ENCODE results near the gene PRR7.

Gene PRR7

GRCh38 chr5:177468685-177469628 is 22.3 kb downstream of the PRR7 start:
- DNase-seq (ENCODE audit: low read depth, low spot score), result no peak

DNA sequence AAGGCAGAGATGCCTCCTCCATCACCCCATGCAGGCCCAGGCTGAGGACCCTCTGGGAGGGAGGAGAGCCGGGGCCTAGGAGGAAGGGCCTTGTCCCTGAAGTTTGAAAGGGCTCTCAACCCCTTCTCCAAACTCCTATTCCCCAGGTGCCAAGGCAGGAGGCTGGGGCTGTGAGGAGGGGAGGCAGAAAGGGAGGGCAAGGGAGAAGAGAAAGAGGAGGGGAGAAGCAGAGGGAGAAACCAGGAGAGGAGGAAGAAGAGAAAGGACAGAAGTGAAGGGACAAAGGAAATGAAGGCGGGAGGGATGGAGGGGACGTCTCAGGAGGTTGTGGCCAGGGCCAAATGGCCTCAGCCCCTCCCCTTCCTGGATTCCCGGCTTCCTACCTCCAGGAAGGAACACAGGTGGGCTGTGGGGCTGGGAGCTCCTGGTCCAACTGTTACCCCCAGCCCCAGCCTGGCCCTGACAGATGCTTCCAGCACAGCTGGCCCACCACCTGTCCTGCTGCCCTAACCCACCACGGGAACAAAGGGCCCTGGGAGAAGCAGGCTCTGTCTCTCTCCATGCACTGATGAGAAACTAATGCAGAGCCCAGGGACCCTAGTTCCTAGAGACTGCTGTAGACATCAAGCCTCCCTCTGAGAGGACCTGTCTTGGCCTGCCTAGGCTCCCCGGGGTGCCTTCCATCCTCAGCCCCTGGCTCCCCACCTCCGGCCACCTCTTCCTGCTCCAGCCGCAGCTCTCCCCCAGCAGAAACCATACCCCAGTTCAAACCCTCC is 23.3 kb downstream of the PRR7 start:
- DNase-seq (ENCODE audit: low read depth, low spot score), result no peak

GRCh38 chr5:177470759-177471536 is 24.3 kb downstream of the PRR7 start:
- no peak for DNase-seq (ENCODE audit: low read depth, low spot score)

DNA sequence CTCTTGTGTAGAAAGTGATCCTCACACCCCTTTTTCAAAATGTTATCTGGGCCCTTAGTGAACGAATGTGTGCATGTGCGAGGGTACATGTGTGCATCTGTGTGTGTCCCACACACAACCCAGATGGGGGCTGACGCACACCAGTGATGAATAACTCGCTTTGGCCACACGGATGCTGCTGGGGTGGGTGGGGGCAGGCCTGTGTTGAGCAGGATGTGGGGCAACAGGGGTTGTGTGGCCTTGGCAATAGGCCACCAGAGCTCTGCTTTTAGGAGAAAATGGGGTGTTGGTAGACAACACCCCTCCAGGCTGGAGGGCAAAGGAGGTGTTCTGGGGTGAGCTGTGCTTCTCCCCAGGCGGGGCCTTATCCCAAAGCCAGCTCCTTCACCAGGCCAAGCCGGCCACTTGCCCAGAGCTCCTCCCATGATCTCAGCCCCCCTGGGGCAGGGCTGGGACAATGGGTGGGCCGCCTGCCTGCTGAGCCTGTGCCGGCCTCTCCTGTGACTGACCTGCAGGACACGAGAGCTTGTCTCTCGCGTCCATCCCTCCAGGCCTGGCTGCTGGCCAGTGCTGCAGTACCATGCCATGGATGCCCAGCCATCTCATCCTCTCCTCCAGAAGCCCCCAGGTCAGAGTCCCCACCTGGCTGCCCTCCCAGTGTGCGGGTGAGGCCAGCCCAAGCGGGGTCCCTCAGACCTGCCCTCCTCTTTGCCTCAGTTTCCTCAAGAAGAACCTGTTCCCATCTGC is 25.2 kb downstream of the PRR7 start:
- no peak for DNase-seq (ENCODE audit: low read depth, low spot score)

DNA sequence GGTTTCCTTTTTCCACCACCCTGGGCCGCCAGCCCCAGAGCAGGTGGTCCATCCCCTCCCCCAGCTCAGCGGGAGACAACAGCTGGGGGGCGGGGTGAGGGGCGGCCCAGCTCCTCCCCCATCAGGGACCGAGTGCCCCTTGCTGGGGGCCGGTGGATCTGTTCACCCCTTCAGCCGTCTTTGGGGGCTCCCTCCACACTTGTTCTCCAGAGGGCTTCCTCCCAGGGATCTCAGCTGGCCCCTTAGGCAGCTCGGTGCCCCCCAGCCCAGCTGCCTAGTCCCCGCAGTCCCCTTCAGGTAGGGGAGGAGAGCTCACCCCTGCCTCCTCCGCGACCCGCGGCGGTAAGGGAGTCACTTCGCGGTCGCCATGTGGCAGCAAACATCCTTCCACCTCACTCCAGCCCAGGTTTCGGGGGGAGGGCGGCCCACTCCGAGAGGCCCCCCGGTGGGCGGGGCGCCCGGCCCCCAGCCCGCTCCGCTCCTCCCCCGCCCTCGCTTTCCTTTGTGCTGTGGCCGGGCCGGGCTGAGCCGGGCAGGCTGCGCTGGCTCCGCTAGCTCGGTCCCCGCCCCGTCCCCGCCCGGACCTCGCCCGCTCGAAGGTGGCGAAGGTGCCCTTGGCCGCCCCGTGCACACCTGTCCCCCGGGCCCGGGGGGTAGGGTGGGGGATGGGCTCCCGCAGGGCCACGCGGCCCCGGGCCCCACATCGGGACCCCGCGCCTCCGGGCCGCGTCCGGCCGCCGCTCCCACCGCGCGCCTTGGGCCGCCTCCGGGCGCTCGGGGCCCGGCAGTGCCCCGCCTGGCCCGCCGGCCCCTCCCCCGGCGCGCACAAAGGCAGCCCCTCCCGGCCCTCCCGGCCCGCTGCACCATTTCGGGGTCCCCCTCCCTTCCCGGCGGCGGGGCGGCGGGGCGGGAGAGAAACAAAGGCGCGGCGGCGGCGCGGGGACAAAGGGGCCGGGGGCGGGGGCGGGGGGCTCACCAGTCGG is 26.1 kb downstream of the PRR7 start:
- peak; percentile 58 for DNase-seq (ENCODE audit: low read depth, low spot score)

DNA sequence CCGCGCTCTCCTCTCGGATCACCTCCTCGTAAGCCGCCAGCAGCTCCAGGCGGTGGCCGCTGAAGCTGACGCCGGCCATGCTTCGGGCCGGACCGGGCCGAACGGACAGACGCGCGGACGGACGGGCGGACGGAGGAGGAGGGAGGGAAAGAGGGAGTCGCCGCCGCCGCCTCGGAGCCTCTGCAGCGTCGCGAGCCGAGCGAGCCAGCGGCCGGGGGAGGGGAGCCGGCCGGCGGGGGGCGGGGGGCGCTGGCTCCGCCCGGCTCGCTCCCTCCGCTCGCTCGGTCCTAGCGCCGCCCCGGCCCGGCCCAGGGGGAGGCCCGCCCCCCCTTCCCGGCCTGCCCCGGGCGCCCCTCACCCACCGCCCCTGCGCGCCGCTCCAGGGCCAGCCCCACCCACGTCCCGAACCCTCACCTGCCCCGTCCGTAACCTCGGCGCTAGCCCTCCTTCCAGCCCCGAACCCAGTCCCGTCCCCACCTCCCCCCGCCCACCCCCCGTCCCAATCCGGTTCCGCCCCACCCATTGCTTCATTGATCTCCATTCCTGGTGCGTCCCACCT is 26.9 kb downstream of the PRR7 start, which contains the start of gene DBN1:
TSS of gene DBN1 (minus strand) at position 192 of the 559 bp plus-strand sequence. CDS start at position 79, 113 bp downstream.
- no peak for DNase-seq (ENCODE audit: low read depth, low spot score)

- DNase-seq (ENCODE audit: low read depth, low spot score), result no peak
Measured at GRCh38 chr5:177474002-177474476, 27.4 kb downstream of the PRR7 start.

GRCh38 chr5:177474846-177475562 is 28.4 kb downstream of the PRR7 start:
- DNase-seq (ENCODE audit: low read depth, low spot score), result no peak

- DNase-seq (ENCODE audit: low read depth, low spot score), result no peak
Measured at GRCh38 chr5:177475563-177476427, 29.2 kb downstream of the PRR7 start.

DNA sequence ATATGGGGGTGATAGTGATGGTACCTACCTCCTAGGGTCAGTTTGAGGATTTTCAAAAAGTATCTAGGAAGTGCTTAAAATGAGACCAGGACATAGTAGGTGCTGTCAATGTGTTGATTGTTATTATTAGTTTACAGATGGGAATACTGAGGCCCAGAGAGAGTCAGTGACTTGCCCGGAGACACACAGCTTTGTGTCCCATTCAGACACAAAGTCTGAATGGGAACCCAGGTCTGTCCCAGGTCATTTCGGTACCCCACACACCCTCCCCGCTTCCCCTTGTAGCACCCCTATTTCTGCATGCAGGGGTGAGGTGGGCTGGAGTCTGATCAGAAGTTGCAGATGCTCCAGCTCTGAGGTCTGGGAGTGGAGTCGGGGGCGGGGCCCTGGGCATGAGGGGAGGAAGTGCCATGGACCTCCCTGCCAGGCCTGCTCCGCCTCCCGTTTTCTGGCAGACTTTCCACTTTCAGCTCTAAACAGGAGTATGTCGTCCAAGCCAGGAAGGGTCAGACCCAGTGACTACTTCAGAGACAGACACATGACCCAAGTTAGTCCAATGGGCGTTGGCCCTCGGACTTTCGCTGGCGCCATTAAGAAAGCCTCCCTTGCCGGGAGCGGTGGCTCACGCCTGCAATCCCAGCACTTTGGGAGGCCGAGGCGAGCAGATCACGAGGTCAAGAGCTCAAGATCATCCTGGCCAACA is 30.1 kb downstream of the PRR7 start:
- DNase-seq (ENCODE audit: low read depth, low spot score), result no peak

DNA sequence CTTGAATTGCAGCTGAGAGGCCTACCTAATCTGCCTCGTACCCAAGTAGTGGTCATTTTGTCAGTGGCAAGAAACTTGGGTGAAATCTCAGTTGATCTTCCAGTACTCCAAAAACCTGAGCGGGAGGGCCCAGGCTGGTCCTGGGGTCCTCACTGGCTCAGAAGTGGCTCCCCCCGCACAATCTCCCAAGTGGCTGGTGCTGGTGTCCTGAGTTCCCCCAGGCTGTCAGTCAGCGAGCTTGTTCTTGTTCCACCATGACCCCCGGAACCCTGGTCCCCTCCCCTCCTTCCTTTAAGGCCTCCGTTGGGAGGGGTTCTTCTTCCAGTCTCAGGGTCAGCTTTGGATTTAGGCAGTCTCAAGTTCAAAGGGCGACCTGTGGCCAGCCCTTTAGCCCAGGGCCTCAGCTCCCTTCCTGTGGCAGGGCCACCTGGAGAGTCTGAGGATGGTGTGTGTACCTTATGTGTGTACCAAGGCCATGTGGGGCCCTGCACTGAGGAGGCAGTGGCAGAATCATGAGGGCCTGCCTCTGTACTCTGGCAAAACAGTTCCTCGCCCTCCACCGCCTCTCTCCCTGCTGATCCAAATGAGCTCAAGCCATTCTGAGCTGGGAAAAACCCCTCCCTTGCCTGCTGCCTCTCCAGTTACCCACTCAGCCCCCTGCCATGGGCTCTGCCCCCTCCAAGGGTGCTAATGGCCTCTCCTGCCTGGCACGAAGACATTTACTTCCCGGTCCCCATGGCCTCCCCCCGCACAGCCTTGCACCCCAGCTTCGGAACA is 31.3 kb downstream of the PRR7 start:
- DNase-seq (ENCODE audit: low read depth, low spot score), result no peak

DNA sequence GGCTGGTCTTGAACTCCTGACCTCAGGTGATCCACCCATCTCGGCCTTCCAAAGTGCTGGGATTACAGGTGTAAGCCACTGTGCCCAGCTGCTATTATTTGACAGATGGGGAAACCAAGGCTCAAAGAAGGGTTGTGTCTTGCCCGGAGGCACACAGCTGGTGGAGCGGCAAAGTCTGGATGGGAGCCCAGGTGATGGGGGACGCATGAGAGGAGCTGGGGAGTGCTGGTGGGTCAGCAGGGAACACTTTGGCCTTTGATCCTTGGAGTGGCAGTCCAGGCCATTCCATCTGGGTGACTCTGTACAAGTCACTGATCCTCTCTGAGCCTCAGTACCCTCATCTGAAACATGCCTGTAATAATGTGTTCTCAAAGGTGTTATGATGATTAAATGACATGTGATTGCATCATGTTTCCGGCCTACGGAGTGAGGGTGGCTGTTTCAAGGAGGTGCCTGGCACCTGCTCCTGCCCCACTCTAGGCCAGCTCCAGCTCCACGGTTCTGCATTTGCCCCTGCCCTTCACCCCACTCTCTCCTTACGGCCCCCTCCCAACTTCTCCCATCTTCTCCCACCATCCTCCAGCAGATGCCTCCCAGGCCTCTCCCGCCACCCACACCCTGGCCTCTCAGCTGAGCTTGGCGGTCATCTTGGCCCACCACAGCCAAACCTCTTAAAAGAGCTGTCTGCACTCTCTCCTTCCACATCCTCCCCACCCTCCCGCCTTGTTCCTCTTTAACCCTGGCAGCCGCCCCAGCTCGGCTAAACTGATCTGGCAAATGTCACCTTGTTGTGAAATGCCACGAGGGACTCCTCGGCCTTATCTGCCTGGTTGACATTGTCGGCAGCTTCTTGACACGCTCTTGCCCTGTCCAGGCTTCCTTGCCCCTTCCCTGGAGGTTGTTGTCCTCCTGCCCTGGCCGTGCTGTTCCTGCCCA is 32.4 kb downstream of the PRR7 start:
- DNase-seq (ENCODE audit: low read depth, low spot score), result no peak

DNA sequence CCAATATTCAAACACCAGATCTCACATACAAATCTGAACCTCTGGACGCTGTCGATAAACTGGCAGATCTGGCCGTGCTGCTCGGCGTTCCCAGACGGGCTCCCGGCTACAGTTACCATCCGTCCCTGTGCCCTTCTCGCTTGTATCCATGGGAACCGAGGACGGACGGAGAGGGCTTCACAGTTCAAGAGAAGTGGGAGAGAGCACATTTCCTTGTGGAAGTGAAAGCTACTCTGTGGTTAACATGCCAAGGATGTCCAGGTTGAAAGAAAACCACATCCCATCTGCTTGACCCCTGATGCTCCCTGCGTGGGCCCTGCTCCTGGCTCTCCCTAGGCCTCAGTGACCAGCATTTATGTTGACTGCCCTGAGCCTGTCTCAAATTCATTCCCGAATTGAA is 33.2 kb downstream of the PRR7 start:
- DNase-seq (ENCODE audit: low read depth, low spot score), result no peak

- no peak for DNase-seq (ENCODE audit: low read depth, low spot score)
Measured at GRCh38 chr5:177482359-177482795, 35.8 kb downstream of the PRR7 start.

DNA sequence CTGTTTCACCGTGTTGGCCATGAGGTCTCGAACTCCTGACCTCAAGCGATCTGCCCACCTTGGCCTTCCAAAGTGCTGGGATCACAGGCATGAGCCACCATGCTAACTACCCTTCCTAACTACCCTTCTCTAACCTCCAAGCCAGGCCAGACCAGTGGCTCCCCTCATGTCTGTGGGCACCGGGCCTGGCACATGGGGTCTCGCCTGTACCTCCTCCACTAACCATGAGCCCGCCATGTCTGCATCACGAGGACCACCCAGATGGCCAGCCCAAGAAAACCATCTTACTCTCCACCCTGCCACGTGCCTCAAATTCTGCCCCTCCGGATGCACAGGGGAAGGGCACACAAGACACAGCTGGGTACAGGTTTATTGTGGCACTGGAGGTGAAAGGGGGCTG is 36.4 kb downstream of the PRR7 start:
- no peak for DNase-seq (ENCODE audit: low read depth, low spot score)

Data from activated naive CD8-positive, alpha-beta T cell treated with anti-CD3 and anti-CD28 coated beads, Interleukin-2, amount 50 U/mL, for 16 hours (primary cell).